ENCODE data around the gene COL9A1.

DNA sequence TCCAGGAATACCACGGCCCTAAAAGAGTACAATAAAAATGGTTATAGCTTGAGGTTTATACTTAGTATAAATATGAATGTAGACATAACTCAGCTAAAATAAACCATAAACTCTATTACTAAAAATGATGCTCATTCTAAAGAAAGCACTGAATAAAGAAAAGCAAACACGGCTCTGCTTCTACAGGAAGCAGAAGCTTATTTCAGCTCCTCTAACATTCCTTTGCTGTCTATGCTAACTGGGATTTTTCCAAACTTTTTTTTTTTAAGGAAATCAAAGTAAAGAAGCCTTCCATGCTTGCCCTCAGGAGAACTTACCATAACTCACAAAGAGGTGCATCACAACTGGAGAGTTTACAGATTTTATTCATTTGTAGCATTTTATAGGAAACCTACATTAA lies 30.8 kb downstream of the COL9A1 start:
- TF ChIP-seq, protein P1, sequence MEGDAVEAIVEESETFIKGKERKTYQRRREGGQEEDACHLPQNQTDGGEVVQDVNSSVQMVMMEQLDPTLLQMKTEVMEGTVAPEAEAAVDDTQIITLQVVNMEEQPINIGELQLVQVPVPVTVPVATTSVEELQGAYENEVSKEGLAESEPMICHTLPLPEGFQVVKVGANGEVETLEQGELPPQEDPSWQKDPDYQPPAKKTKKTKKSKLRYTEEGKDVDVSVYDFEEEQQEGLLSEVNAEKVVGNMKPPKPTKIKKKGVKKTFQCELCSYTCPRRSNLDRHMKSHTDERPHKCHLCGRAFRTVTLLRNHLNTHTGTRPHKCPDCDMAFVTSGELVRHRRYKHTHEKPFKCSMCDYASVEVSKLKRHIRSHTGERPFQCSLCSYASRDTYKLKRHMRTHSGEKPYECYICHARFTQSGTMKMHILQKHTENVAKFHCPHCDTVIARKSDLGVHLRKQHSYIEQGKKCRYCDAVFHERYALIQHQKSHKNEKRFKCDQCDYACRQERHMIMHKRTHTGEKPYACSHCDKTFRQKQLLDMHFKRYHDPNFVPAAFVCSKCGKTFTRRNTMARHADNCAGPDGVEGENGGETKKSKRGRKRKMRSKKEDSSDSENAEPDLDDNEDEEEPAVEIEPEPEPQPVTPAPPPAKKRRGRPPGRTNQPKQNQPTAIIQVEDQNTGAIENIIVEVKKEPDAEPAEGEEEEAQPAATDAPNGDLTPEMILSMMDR (conservative IDR thresholded peaks at IDR 0.05 in 1 of 2, IDR thresholded peaks at IDR 0.05 in 1 of 2; ENCODE audit: extremely low read depth in 1 of 2, insufficient read depth in 1 of 2, low read depth in 1 of 2, low read length in 2 of 2), result no peak
- TF ChIP-seq EZH2 (IDR thresholded peaks at IDR 0.05; ENCODE audit: borderline replicate concordance, low read length), result no peak

Measured in mammary epithelial cell (primary cell).